Naive thymus-derived CD4-positive, alpha-beta T cell (primary cell): ENCODE results near the gene SETD6. TPM values are rescaled to one million over a fixed set of nuclear protein-coding genes. Genes with fewer than 3 reads are reported as not detected.
A peak's percentile ranks its signal among the peaks of the same experiment; 100 is the strongest.

ENCODE experiments used
- ATAC-seq: fragments of 150-1000 bp; cut with Tn5 transposase; 2 replicates; pipeline ENCODE4 v1.10.0; 2021; ENCODE audit warnings: mild to moderate bottlenecking, moderate library complexity
- CTCF ChIA-PET: fragments of 350-600 bp; sonication (Branson Sonifier 250); formaldehyde crosslinking; loops from one replicate; lab custom pipeline; 2021; ENCODE audit warnings: antibody characterized with exemption; lab: Charles Lee
- POLR2A ChIA-PET: fragments of 350-600 bp; sonication (Branson Sonifier 250); formaldehyde crosslinking; loops from one replicate; lab custom pipeline; 2021; ENCODE audit warnings: antibody characterized with exemption, inconsistent platforms; lab: Charles Lee
- DNase-seq, 9 donors: peaks; one replicate each; pipeline versions ENCODE4 v3.0.0 to v3.0.0-alpha.2; 2020 to 2022; ENCODE audit warnings: mixed read lengths in 1 of 9
- H3K27ac ChIP-seq: one replicate; pipeline ENCODE4 v1.7.0; 2013; ENCODE audit warnings: mild to moderate bottlenecking, low read depth, low read length, moderate library complexity
- H3K27me3 ChIP-seq, 2 donors: one replicate each; pipeline ENCODE4 v1.7.0; 2013; ENCODE audit warnings: low read length in 2 of 2, mild to moderate bottlenecking in 2 of 2, moderate library complexity in 2 of 2; ENCODE audit not compliant: control insufficient read depth in 2 of 2, insufficient read depth in 2 of 2
- H3K36me3 ChIP-seq, 3 experiments: 1 replicate in 2 of 3; 2 replicates in 1 of 3; pipeline ENCODE4 v1.7.0; 2013; ENCODE audit warnings: low read length in 3 of 3, mild to moderate bottlenecking in 3 of 3, moderate library complexity in 1 of 3; ENCODE audit not compliant: insufficient read depth in 3 of 3, control insufficient read depth in 2 of 3
- H3K4me1 ChIP-seq, 2 donors: one replicate each; pipeline ENCODE4 v1.7.0; 2013; ENCODE audit warnings: low read length in 2 of 2, mild to moderate bottlenecking in 2 of 2, moderate library complexity in 1 of 2; ENCODE audit not compliant: control insufficient read depth in 2 of 2, insufficient read depth in 2 of 2
- H3K4me3 ChIP-seq: 2 replicates; pipeline ENCODE4 v1.7.0; 2013; ENCODE audit warnings: mild to moderate bottlenecking, low read length
- H3K9me3 ChIP-seq, 3 experiments: 1 replicate in 2 of 3; 2 replicates in 1 of 3; pipeline ENCODE4 v1.7.0; 2013; ENCODE audit warnings: low read length in 3 of 3; ENCODE audit not compliant: control insufficient read depth in 2 of 3
- H3K27ac Mint-ChIP-seq, 9 donors: one replicate each; pipeline ENCODE4 v1.8.0; 2020 to 2022; ENCODE audit warnings: mixed read lengths in 9 of 9, mild to moderate bottlenecking in 8 of 9, moderate library complexity in 5 of 9, inconsistent platforms in 2 of 9
- H3K27me3 Mint-ChIP-seq, 5 donors: one replicate each; pipeline ENCODE4 v1.8.0; 2021 to 2022; ENCODE audit warnings: mixed read lengths in 5 of 5, mild to moderate bottlenecking in 1 of 5
- H3K36me3 Mint-ChIP-seq, 5 donors: one replicate each; pipeline ENCODE4 v1.8.0; 2020 to 2022; ENCODE audit warnings: mixed read lengths in 5 of 5, mild to moderate bottlenecking in 3 of 5, inconsistent platforms in 1 of 5
- H3K4me1 Mint-ChIP-seq, 7 donors: one replicate each; pipeline ENCODE4 v1.8.0; 2020 to 2022; ENCODE audit warnings: mixed read lengths in 7 of 7, mild to moderate bottlenecking in 3 of 7, inconsistent platforms in 1 of 7
- H3K4me3 Mint-ChIP-seq, 10 donors: one replicate each; pipeline ENCODE4 v1.8.0; 2020 to 2022; ENCODE audit warnings: mild to moderate bottlenecking in 10 of 10, mixed read lengths in 10 of 10, moderate library complexity in 6 of 10, inconsistent platforms in 2 of 10
- H3K9me3 Mint-ChIP-seq, 11 donors: one replicate each; pipeline ENCODE4 v1.8.0; 2020 to 2022; ENCODE audit warnings: mixed read lengths in 11 of 11, mild to moderate bottlenecking in 4 of 11, inconsistent platforms in 1 of 11, moderate library complexity in 1 of 11
- intact Hi-C, 2 donors: fragments of 100-400 bp; cut with micrococcal nuclease; formaldehyde crosslinking; loops; one replicate each; pipeline ENCODE4 v1.15.1; 2023
- polyA plus RNA-seq, 2 donors: library from polyadenylated mRNA; unstranded; fragments of 300-500 nt; fragmentation: Illumina TruSeq; gene quantifications; one replicate each; pipeline ENCODE4 v1.2.3, GENCODE V29; 2021
- total RNA-seq, 6 experiments: library from RNA in 5 of 6; stranded (reverse) in 5 of 6; gene quantifications; 1 replicate in 5 of 6; 2 replicates in 1 of 6; pipeline ENCODE4 v1.2.3 and lab custom pipeline; 2021 to 2026

SETD6 gene
- total and polyA plus RNA-seq, 7 experiments from 2014 or later, result 9.8 to 41.3 (median 23.4) TPM

GRCh38 chr16:58507963-58508670 lies 7.2 kb upstream of the SETD6 start:
- Histone ChIP-seq H3K27me3 (no peaks in the 10 kb centered on the region), H3K9me3 (no peaks in the 10 kb centered on the region), H3K36me3 (no peaks in the 10 kb centered on the region), H3K27ac (no peak overlapping the region), H3K4me1 (no peaks in the 10 kb centered on the region), H3K4me3 (no peak overlapping the region)
- Mint-ChIP-seq H3K27me3 (peaks cover 0 to 3% (median 0%) of the 10 kb centered on the region in 5 donors), H3K36me3 (no peaks in the 10 kb centered on the region), H3K27ac (no peak overlapping the region), H3K4me1 (peaks cover 0 to 12% (median 0%) of the 10 kb centered on the region in 7 donors), H3K4me3 (no peak overlapping the region), H3K9me3 (no peaks in the 10 kb centered on the region)
- POLR2A ChIA-PET, result no interaction called here
- no peak for DNase-seq
- intact Hi-C loops, result no loop called here
- no peak for ATAC-seq
- CTCF ChIA-PET, result no interaction called here

- Mint-ChIP-seq H3K4me1 (peaks cover 0 to 13% (median 0%) of the 10 kb centered on the region in 7 donors), H3K36me3 (no peaks in the 10 kb centered on the region), H3K27me3 (no peaks in the 10 kb centered on the region), H3K9me3 (no peaks in the 10 kb centered on the region), H3K27ac (no peak overlapping the region), H3K4me3 (no peak overlapping the region)
- intact Hi-C loops, result no loop called here
- ATAC-seq (no peak), DNase-seq (no peak)
- H3K4me3 ChIP-seq, result no peak overlapping the region
- no peak overlapping the region for H3K27ac ChIP-seq
- no peaks in the 10 kb centered on the region for H3K27me3 ChIP-seq
- CTCF ChIA-PET, result no interaction called here
- H3K4me1 ChIP-seq, result no peaks in the 10 kb centered on the region
- H3K36me3 ChIP-seq, result no peaks in the 10 kb centered on the region
- no peaks in the 10 kb centered on the region for H3K9me3 ChIP-seq
- POLR2A ChIA-PET, result no interaction called here
These were observed 6.6 kb upstream of the SETD6 start for GRCh38 chr16:58508671-58509251.

GRCh38 chr16:58509256-58510096 lies 5.8 kb upstream of the SETD6 start:
- H3K9me3 ChIP-seq, result no peaks in the 10 kb centered on the region
- Mint-ChIP-seq H3K9me3 (no peaks in the 10 kb centered on the region), H3K4me1 (peaks cover 0 to 18% (median 0%) of the 10 kb centered on the region in 7 donors), H3K27ac (no peak overlapping the region), H3K36me3 (no peaks in the 10 kb centered on the region), H3K27me3 (no peaks in the 10 kb centered on the region), H3K4me3 (no peak overlapping the region)
- ChIA-PET POLR2A (interaction anchor here (0.8 kb wide), 1 partner anchor 9 kb away, joined by 3 read pairs; no protein-coding TSS in a partner anchor), CTCF (no interaction called here)
- H3K36me3 ChIP-seq, result no peaks in the 10 kb centered on the region
- H3K4me1 ChIP-seq, result no peaks in the 10 kb centered on the region
- H3K27ac ChIP-seq, result no peak overlapping the region
- no peak for ATAC-seq
- H3K4me3 ChIP-seq, result no peak overlapping the region
- no peak for DNase-seq
- intact Hi-C loops, result loop anchor here in 1 of 2 donors (10.0 kb wide), 1 partner anchor 385 kb away; the partner anchor contains the start of gene CFAP20
- no peaks in the 10 kb centered on the region for H3K27me3 ChIP-seq

GRCh38 chr16:58510097-58510775 lies 5.1 kb upstream of the SETD6 start:
- CTCF ChIA-PET, result interaction anchor here (4.5 kb wide), 1 partner anchor 246 kb away, joined by 47 read pairs; no protein-coding TSS in a partner anchor
- Histone ChIP-seq H3K4me3 (no peak overlapping the region), H3K36me3 (peaks cover 0 to under 1% (median 0%) of the 10 kb centered on the region in 3 experiments), H3K4me1 (no peaks in the 10 kb centered on the region), H3K9me3 (no peaks in the 10 kb centered on the region), H3K27ac (no peak overlapping the region), H3K27me3 (no peaks in the 10 kb centered on the region)
- no peak for ATAC-seq
- POLR2A ChIA-PET, result interaction anchor here (0.5 to 0.8 kb wide), 3 partner anchors 8 to 118 kb away, joined by 3 read pairs; no protein-coding TSS in a partner anchor
- intact Hi-C loops, result loop anchor here in 1 of 2 donors (10.0 kb wide), 1 partner anchor 385 kb away; the partner anchor contains the start of gene CFAP20
- H3K9me3 Mint-ChIP-seq, result no peaks in the 10 kb centered on the region
- no peak overlapping the region for H3K4me3 Mint-ChIP-seq
- H3K27me3 Mint-ChIP-seq, result no peaks in the 10 kb centered on the region
- H3K27ac Mint-ChIP-seq, result peak overlapping the region in 1 of 9 donors; percentile 9
- no peaks in the 10 kb centered on the region for H3K36me3 Mint-ChIP-seq
- peaks cover 5 to 25% (median 6%) of the 10 kb centered on the region in 7 donors for H3K4me1 Mint-ChIP-seq
- peak in 1 of 9 donors; percentile 16 for DNase-seq

GRCh38 chr16:58510776-58511628 lies 4.3 kb upstream of the SETD6 start:
- no peak for ATAC-seq
- H3K27ac ChIP-seq, result no peak overlapping the region
- ChIA-PET POLR2A (interaction anchor here (0.5 to 0.7 kb wide), 2 partner anchors 14 to 118 kb away, joined by 3 read pairs; no protein-coding TSS in a partner anchor), CTCF (interaction anchor here (4.5 kb wide), 1 partner anchor 245 kb away, joined by 47 read pairs; no protein-coding TSS in a partner anchor)
- H3K4me1 ChIP-seq, result no peaks in the 10 kb centered on the region
- intact Hi-C loops, result loop anchor here in 1 of 2 donors (10.0 kb wide), 1 partner anchor 386 kb away; the partner anchor contains the start of gene CFAP20
- H3K36me3 Mint-ChIP-seq, result no peaks in the 10 kb centered on the region
- DNase-seq, result no peak
- no peaks in the 10 kb centered on the region for H3K9me3 ChIP-seq
- no peaks in the 10 kb centered on the region for H3K27me3 ChIP-seq
- H3K4me3 Mint-ChIP-seq, result no peak overlapping the region
- H3K9me3 Mint-ChIP-seq, result no peaks in the 10 kb centered on the region
- peaks cover 5 to 25% (median 7%) of the 10 kb centered on the region in 7 donors for H3K4me1 Mint-ChIP-seq
- H3K27ac Mint-ChIP-seq, result no peak overlapping the region
- no peak overlapping the region for H3K4me3 ChIP-seq
- no peaks in the 10 kb centered on the region for H3K27me3 Mint-ChIP-seq
- H3K36me3 ChIP-seq, result peaks cover 0 to 5% (median 0%) of the 10 kb centered on the region in 3 experiments
